HepG2 (cell line): ENCODE data around the gene COASY. TPM values are rescaled to one million over a fixed set of nuclear protein-coding genes. Genes with fewer than 3 reads are reported as not detected.

Experiments used
- FOXA3 ChIP-seq: IDR thresholded peaks from 2 replicates; pipeline ENCODE4 v1.6.1; 2016; ENCODE audit warnings: missing genetic modification reagents, missing compliant biosample characterization
- LBX2 ChIP-seq: sonication (generic); formaldehyde crosslinking; IDR thresholded peaks from 2 replicates; pipeline ENCODE4 v1.5.0; 2020; ENCODE audit warnings: missing genetic modification reagents, mild to moderate bottlenecking, borderline replicate concordance
- MED13 ChIP-seq: sonication (generic); formaldehyde crosslinking; IDR thresholded peaks from 2 replicates; pipeline ENCODE4 v1.5.0; 2020; ENCODE audit warnings: missing genetic modification reagents
- MLLT10 ChIP-seq: sonication (generic); formaldehyde crosslinking; IDR thresholded peaks from 2 replicates; pipeline ENCODE4 v1.4.0; 2020; ENCODE audit warnings: missing genetic modification reagents
- MTERF4 ChIP-seq: sonication (generic); formaldehyde crosslinking; IDR thresholded peaks from 2 replicates; pipeline ENCODE4 v1.8.0; 2023; ENCODE audit warnings: mild to moderate bottlenecking, missing genetic modification reagents
- MXI1 ChIP-seq: IDR thresholded peaks from 3 replicates; pipeline ENCODE4 v1.6.1; 2012; ENCODE audit warnings: low read depth, low read length, inconsistent platforms, borderline replicate concordance
- NFE2 ChIP-seq: sonication (generic); formaldehyde crosslinking; IDR thresholded peaks from 2 replicates; pipeline ENCODE4 v1.4.0; 2020; ENCODE audit warnings: missing genetic modification reagents
- PHF20 ChIP-seq: sonication (generic); formaldehyde crosslinking; IDR thresholded peaks from 2 replicates; pipeline ENCODE4 v1.5.0; 2020; ENCODE audit warnings: mild to moderate bottlenecking, missing genetic modification reagents
- RARG ChIP-seq: sonication (generic); formaldehyde crosslinking; IDR thresholded peaks from 2 replicates; pipeline ENCODE4 v1.4.0; 2020; ENCODE audit warnings: low read depth, mild to moderate bottlenecking, missing genetic modification reagents
- REL ChIP-seq: sonication (generic); formaldehyde crosslinking; conservative IDR thresholded peaks from 2 replicates; pipeline ENCODE4 v1.8.0; 2022; ENCODE audit warnings: mild to moderate bottlenecking, missing genetic modification reagents, moderate library complexity
- RXRA ChIP-seq: sonication (generic); formaldehyde crosslinking; IDR thresholded peaks from 2 replicates; pipeline ENCODE4 v1.5.1; 2020; ENCODE audit warnings: missing genetic modification reagents
- SMARCC2 ChIP-seq: fragments of 450-650 bp; IDR thresholded peaks from 2 replicates; pipeline ENCODE4 v1.6.1; 2017; ENCODE audit warnings: antibody characterized with exemption, mild to moderate bottlenecking
- SMARCE1 ChIP-seq: fragments of 450-650 bp; IDR thresholded peaks from 2 replicates; pipeline ENCODE4 v1.6.1; 2017; ENCODE audit warnings: borderline replicate concordance
- YEATS2 ChIP-seq: sonication (generic); formaldehyde crosslinking; IDR thresholded peaks from 2 replicates; pipeline ENCODE4 v1.4.0; 2020; ENCODE audit warnings: missing genetic modification reagents, borderline replicate concordance
- ZBTB37 ChIP-seq: sonication (generic); formaldehyde crosslinking; IDR thresholded peaks from 2 replicates; pipeline ENCODE4 v1.4.0; 2020; ENCODE audit warnings: mild to moderate bottlenecking, missing genetic modification reagents
- ZC3H4 ChIP-seq: sonication (generic); formaldehyde crosslinking; IDR thresholded peaks from 2 replicates; pipeline ENCODE4 v1.4.0; 2020; ENCODE audit warnings: missing genetic modification reagents, borderline replicate concordance
- ZFP37 ChIP-seq: sonication (generic); formaldehyde crosslinking; IDR thresholded peaks from 2 replicates; pipeline ENCODE4 v1.4.0; 2020; ENCODE audit warnings: missing genetic modification reagents, borderline replicate concordance
- ZFX ChIP-seq: sonication (generic); formaldehyde crosslinking; IDR thresholded peaks from 2 replicates; pipeline ENCODE4 v1.4.0; 2020; ENCODE audit warnings: mild to moderate bottlenecking, low read depth, missing genetic modification reagents, moderate library complexity
- ZKSCAN8 ChIP-seq: IDR thresholded peaks from 2 replicates; pipeline ENCODE4 v1.6.1; 2016; ENCODE audit warnings: borderline replicate concordance, missing genetic modification reagents, missing compliant biosample characterization
- ZNF253 ChIP-seq: sonication (generic); formaldehyde crosslinking; IDR thresholded peaks from 2 replicates; pipeline ENCODE4 v1.8.0; 2022; ENCODE audit warnings: mild to moderate bottlenecking, missing genetic modification reagents, borderline replicate concordance
- ZNF264 ChIP-seq: sonication (generic); formaldehyde crosslinking; IDR thresholded peaks from 2 replicates; pipeline ENCODE4 v1.4.0; 2020; ENCODE audit warnings: missing genetic modification reagents
- ZNF556 ChIP-seq: sonication (generic); formaldehyde crosslinking; IDR thresholded peaks from 2 replicates; pipeline ENCODE4 v1.4.0; 2020; ENCODE audit warnings: mild to moderate bottlenecking, missing genetic modification reagents, borderline replicate concordance
- ZNF562 ChIP-seq: sonication (generic); formaldehyde crosslinking; IDR thresholded peaks from 2 replicates; pipeline ENCODE4 v1.8.0; 2022; ENCODE audit warnings: missing genetic modification reagents, borderline replicate concordance
- ZNF616 ChIP-seq: sonication (generic); formaldehyde crosslinking; IDR thresholded peaks from 2 replicates; pipeline ENCODE4 v1.5.0; 2020; ENCODE audit warnings: low read depth, mild to moderate bottlenecking, missing genetic modification reagents
- ZNF703 ChIP-seq: sonication (generic); formaldehyde crosslinking; IDR thresholded peaks from 2 replicates; pipeline ENCODE4 v1.5.1; 2020; ENCODE audit warnings: missing genetic modification reagents, mild to moderate bottlenecking, moderate library complexity, borderline replicate concordance
- ZNF704 ChIP-seq: sonication (generic); formaldehyde crosslinking; IDR thresholded peaks from 2 replicates; pipeline ENCODE4 v1.8.1; 2023; ENCODE audit warnings: mild to moderate bottlenecking, inconsistent platforms, moderate library complexity, missing genetic modification reagents, borderline replicate concordance
- ZNF773 ChIP-seq: sonication (generic); formaldehyde crosslinking; IDR thresholded peaks from 2 replicates; pipeline ENCODE4 v1.4.0; 2020; ENCODE audit warnings: missing genetic modification reagents, borderline replicate concordance
- ZSCAN20 ChIP-seq: sonication (generic); formaldehyde crosslinking; IDR thresholded peaks from 2 replicates; pipeline ENCODE4 v1.4.0; 2020; ENCODE audit warnings: missing genetic modification reagents, mild to moderate bottlenecking, borderline replicate concordance
- polyA plus RNA-seq, 8 experiments: library from polyadenylated mRNA; depleted of rRNA in 3 of 8; stranded (reverse) in 7 of 8; unstranded in 1 of 8; fragments of >200 nt; fragmentation: Illumina TruSeq in 4 of 8; extraction: Trizol in 4 of 8; gene quantifications; 2 replicates each; pipeline versions ENCODE4 v1.2.1 to v1.2.3, GENCODE V29; 2011 to 2016; ENCODE audit warnings: low read depth in 4 of 8, missing spikeins in 1 of 8, mixed read lengths in 1 of 8; ENCODE audit not compliant: insufficient read depth in 1 of 8
- total RNA-seq, 5 experiments: library from RNA; depleted of rRNA; stranded (reverse); fragments of >200 nt; fragmentation: Illumina TruSeq; extraction: Trizol; gene quantifications; 2 replicates each; pipeline ENCODE4 v1.2.3, GENCODE V29; 2016; ENCODE audit warnings: low read depth in 1 of 5

The COASY gene
- total and polyA plus RNA-seq, 2 of the 13 experiments (the other 11 are each of a cell fraction or from before 2014, with no cell fraction given): 90.7 to 125 TPM

GRCh38 chr17:42536048-42536371, 25.9 kb upstream of the COASY start, which contains the start of gene NAGLU (continued):
- TF ChIP-seq MLLT10 (CRISPR knock-in tag) (no peak), RXRA (peak; percentile 58; the same call in 1 of the 2 replicates), ZSCAN20 (CRISPR knock-in tag) (0 out of 2 replicates have a peak, but pooled peaks have one; percentile 67), SMARCE1 (no peak), ZKSCAN8 (CRISPR knock-in tag) (no peak), ZNF616 (CRISPR knock-in tag) (no peak; the same call in none of the 2 replicates), ZNF264 (CRISPR knock-in tag) (0 out of 2 replicates have a peak, but pooled peaks have one; percentile 46), ZNF556 (CRISPR knock-in tag) (no peak), MED13 (CRISPR knock-in tag) (peak; percentile 82; the same call in 1 of the 2 replicates), ZFX (0 out of 2 replicates have a peak, but pooled peaks have one; percentile 10), MXI1 (no peak), NFE2 (CRISPR knock-in tag) (0 out of 2 replicates have a peak, but pooled peaks have one; percentile 15), ZNF773 (CRISPR knock-in tag) (no peak), REL (CRISPR knock-in tag) (no peak; the same call in none of the 2 replicates), ZC3H4 (CRISPR knock-in tag) (no peak), ZBTB37 (CRISPR knock-in tag) (no peak), RARG (CRISPR knock-in tag) (no peak), ZNF704 (CRISPR knock-in tag) (no peak), MTERF4 (no peak), LBX2 (CRISPR knock-in tag) (no peak), FOXA3 (CRISPR knock-in tag) (peak; percentile 63), ZNF703 (CRISPR knock-in tag) (no peak), ZFP37 (peak; percentile 96), ZNF562 (CRISPR knock-in tag) (no peak), ZNF253 (CRISPR knock-in tag) (no peak), YEATS2 (CRISPR knock-in tag) (peak; percentile 68; the same call in 1 of the 2 replicates), PHF20 (peak; percentile 61), SMARCC2 (no peak)
